NCI-H1048 (cell line): Measurements from ENCODE around the gene ITGA11.

Experiments
- DNase-seq: peaks from one replicate; lab custom pipeline; 2025; lab: John Stamatoyannopoulos, UW

The ITGA11 gene

GRCh38 chr15:68352401-68353062 lies 79.4 kb downstream of the ITGA11 start:
- DNase-seq = no peak

- DNase-seq = no peak
These were observed 82.8 kb downstream of the ITGA11 start for GRCh38 chr15:68349151-68349550.

- no peak for DNase-seq
These were observed 83.4 kb downstream of the ITGA11 start for GRCh38 chr15:68348606-68349005.

- no peak for DNase-seq
These were observed 83.9 kb downstream of the ITGA11 start for GRCh38 chr15:68348081-68348480.

GRCh38 chr15:68347392-68347791 lies 84.6 kb downstream of the ITGA11 start:
- DNase-seq = no peak

GRCh38 chr15:68346979-68347378 lies 85.0 kb downstream of the ITGA11 start:
- DNase-seq = no peak

- DNase-seq = no peak
These were observed 86.5 kb downstream of the ITGA11 start for GRCh38 chr15:68345481-68345880.

- DNase-seq = no peak
These were observed 87.4 kb downstream of the ITGA11 start for GRCh38 chr15:68344600-68344999.

- DNase-seq = no peak
These were observed 88.3 kb downstream of the ITGA11 start for GRCh38 chr15:68343579-68344225.

GRCh38 chr15:68341760-68342725 lies 89.9 kb downstream of the ITGA11 start:
- DNase-seq = no peak

- DNase-seq = no peak
These were observed 91.0 kb downstream of the ITGA11 start for GRCh38 chr15:68340726-68341671.

GRCh38 chr15:68339481-68339880 lies 92.5 kb downstream of the ITGA11 start:
- DNase-seq = no peak

GRCh38 chr15:68337826-68338225 lies 94.1 kb downstream of the ITGA11 start:
- DNase-seq = no peak

- no peak for DNase-seq
These were observed 95.4 kb downstream of the ITGA11 start for GRCh38 chr15:68336516-68336915.

- DNase-seq = no peak
These were observed 96.3 kb downstream of the ITGA11 start for GRCh38 chr15:68335655-68336054.

- no peak for DNase-seq
These were observed 96.7 kb downstream of the ITGA11 start for GRCh38 chr15:68335251-68335650.

- no peak for DNase-seq
These were observed 97.3 kb downstream of the ITGA11 start for GRCh38 chr15:68334661-68335124.

GRCh38 chr15:68333775-68334470 lies 98.0 kb downstream of the ITGA11 start:
- no peak for DNase-seq

- no peak for DNase-seq
These were observed 99.7 kb downstream of the ITGA11 start for GRCh38 chr15:68332266-68332665.

- no peak for DNase-seq
These were observed 101.1 kb downstream of the ITGA11 start for GRCh38 chr15:68330901-68331300.

- no peak for DNase-seq
These were observed 101.5 kb downstream of the ITGA11 start for GRCh38 chr15:68330416-68330815.
